K562 (cell line): Measurements from ENCODE around the gene NRXN3. TPM values are rescaled to one million over a fixed set of nuclear protein-coding genes. Genes with fewer than 3 reads are reported as not detected.

Experiments used
- ATAC-seq: fragments of 200-7000 bp; cut with Tn5 transposase; 3 replicates; pipeline ENCODE4 v1.9.1; 2020; ENCODE audit warnings: moderate library complexity
- BruUV-seq: library from RNA; stranded (reverse); fragments of 400-500 nt; replicated peaks from 2 replicates; lab custom pipeline; 2021; lab: Mats Ljungman, UMichigan
- CTCF ChIA-PET: fragments of 300-600 bp; formaldehyde crosslinking; extraction: SDS; loops from one replicate; lab custom pipeline; 2021; ENCODE audit warnings: low intra/inter-chr PET ratio; lab: Yijun Ruan, JAX
- POLR2A ChIA-PET: fragments of 300-600, 350-650 bp; sonication (Branson Sonifier 250); formaldehyde crosslinking; extraction: SDS; loops from one replicate; lab custom pipeline; 2021; ENCODE audit warnings: antibody characterized with exemption, inconsistent platforms; lab: Yijun Ruan, JAX
- DNase-seq, 4 experiments: peaks; one replicate each; pipeline versions ENCODE4 v3.0.0 to v3.0.0-alpha.2; 2011 to 2018; ENCODE audit warnings: low spot score in 3 of 4, mixed read lengths in 3 of 4; ENCODE audit errors: extremely low read depth in 1 of 4
- FAIRE-seq: peaks from 2 replicates; lab custom pipeline; 2011; peaks lifted over from hg19 to GRCh38; lab: Jason Lieb, UNC
- H2AFZ ChIP-seq: 2 replicates; pipeline ENCODE4 v1.6.0; 2011; ENCODE audit warnings: low read depth, low read length, control low read depth, inconsistent platforms
- H3K27ac ChIP-seq: fragments of 200-600 bp; 3 replicates; pipeline ENCODE4 v1.8.0; 2011; ENCODE audit warnings: low read depth, mild to moderate bottlenecking, control low read depth, inconsistent platforms, low read length, moderate library complexity, mixed read lengths; ENCODE audit errors: extremely low read depth
- H3K27me3 ChIP-seq, 2 experiments: fragments of 300-600 bp in 1 of 2; 2 replicates in 1 of 2; 3 replicates in 1 of 2; pipeline versions ENCODE4 v1.6.0 to v1.8.0; 2011; ENCODE audit warnings: inconsistent platforms in 2 of 2, low read length in 2 of 2, mild to moderate bottlenecking in 1 of 2, mixed read lengths in 1 of 2, moderate library complexity in 1 of 2; ENCODE audit not compliant: control insufficient read depth in 2 of 2, insufficient read depth in 2 of 2
- H3K36me3 ChIP-seq: fragments of 300-600 bp; 3 replicates; pipeline ENCODE4 v1.8.0; 2011; ENCODE audit warnings: mild to moderate bottlenecking, low read length, inconsistent platforms; ENCODE audit not compliant: control insufficient read depth, insufficient read depth
- H3K4me1 ChIP-seq, 2 experiments: fragments of 200-600 bp in 1 of 2; replicated peaks in 1 of 2; 2 replicates in 1 of 2; 3 replicates in 1 of 2; pipeline versions ENCODE4 v1.5.1 to v1.8.0; 2011; ENCODE audit warnings: inconsistent platforms in 2 of 2, low read length in 2 of 2, mild to moderate bottlenecking in 1 of 2, mixed read lengths in 1 of 2, moderate library complexity in 1 of 2; ENCODE audit not compliant: control insufficient read depth in 2 of 2, insufficient read depth in 2 of 2
- H3K4me2 ChIP-seq: 2 replicates; pipeline ENCODE4 v1.6.1; 2011; ENCODE audit warnings: low read length, control low read depth, inconsistent platforms, mixed read lengths; ENCODE audit not compliant: insufficient read depth
- H3K4me3 ChIP-seq: fragments of 200-600 bp; sonication (generic), shearing (Covaris generic); 2 replicates; pipeline ENCODE4 v1.5.1; 2016; ENCODE audit warnings: control low read depth, inconsistent platforms
- H3K79me2 ChIP-seq: fragments of 200-600 bp; 3 replicates; pipeline ENCODE4 v1.8.0; 2011; ENCODE audit warnings: low read length, inconsistent platforms; ENCODE audit not compliant: control insufficient read depth, insufficient read depth
- H3K9ac ChIP-seq, 2 experiments: 2 replicates each; pipeline versions ENCODE4 v1.6.0 to v1.6.1; 2011; ENCODE audit warnings: low read depth in 2 of 2, low read length in 2 of 2, control low read depth in 1 of 2, inconsistent platforms in 1 of 2, mild to moderate bottlenecking in 1 of 2, mixed read lengths in 1 of 2; ENCODE audit not compliant: insufficient read depth in 1 of 2
- H3K9me1 ChIP-seq: one replicate; pipeline ENCODE4 v1.6.0; 2011; ENCODE audit warnings: inconsistent platforms, mild to moderate bottlenecking, low read length, moderate library complexity; ENCODE audit not compliant: control insufficient read depth, insufficient read depth
- H3K9me3 ChIP-seq: replicated peaks from 2 replicates; pipeline ENCODE4 v1.5.1; 2011; ENCODE audit warnings: low read depth, low read length, inconsistent platforms; ENCODE audit not compliant: control insufficient read depth, insufficient read depth
- H4K20me1 ChIP-seq: replicated peaks from 2 replicates; pipeline ENCODE4 v1.6.1; 2011; ENCODE audit warnings: low read length, inconsistent platforms, mixed read lengths; ENCODE audit not compliant: control insufficient read depth, insufficient read depth
- BACH1 ChIP-seq: fragments of 200-800 bp; sonication (Bioruptor generic); IDR thresholded peaks from 2 replicates; pipeline ENCODE4 v1.6.1; 2016; ENCODE audit warnings: missing genetic modification characterization, missing compliant biosample characterization
- CC2D1A ChIP-seq: fragments of 450-650 bp; IDR thresholded peaks from 2 replicates; pipeline ENCODE4 v1.6.1; 2017; ENCODE audit warnings: mild to moderate bottlenecking
- KAT2B ChIP-seq: IDR thresholded peaks from one replicate; pipeline ENCODE4 v1.6.1; 2012; ENCODE audit warnings: low read depth, mild to moderate bottlenecking, control low read depth, inconsistent platforms, low read length, moderate library complexity
- NR3C1 ChIP-seq: sonication (generic); formaldehyde crosslinking; IDR thresholded peaks from 2 replicates; pipeline ENCODE4 v1.8.1; 2022; ENCODE audit warnings: missing genetic modification reagents
- SMAD1 ChIP-seq: fragments of 150-350 bp; IDR thresholded peaks from 2 replicates; pipeline ENCODE4 v1.6.1; 2014; ENCODE audit warnings: low read length, low read depth; ENCODE audit not compliant: partially characterized antibody
- SP1 ChIP-seq: sonication (generic); formaldehyde crosslinking; IDR thresholded peaks from 2 replicates; pipeline ENCODE4 v1.8.1; 2022; ENCODE audit warnings: mild to moderate bottlenecking, missing genetic modification reagents
- WGBS: fragments of 100-300 bp; shearing (Covaris generic); methylation state at CpG from one replicate; pipeline ENCODE4 v1.1.6; 2016; ENCODE audit warnings: low coverage, mixed read lengths; ENCODE audit not compliant: insufficient coverage; ENCODE audit errors: missing lambda C conversion rate; 5-methylcytosine and 5-hydroxymethylcytosine counted together
- in situ Hi-C: fragments of 300-500 bp; cut with MboI; formaldehyde crosslinking; loops from 4 replicates; pipeline ENCODE4 v1.15.0; 2018; ENCODE audit warnings: inconsistent platforms, mixed read lengths
- intact Hi-C: fragments of 100-400 bp; cut with micrococcal nuclease; formaldehyde crosslinking; loops from 2 replicates; pipeline ENCODE4 v1.14.2; 2022
- polyA plus RNA-seq, 8 experiments: library from polyadenylated mRNA; depleted of rRNA in 4 of 8; stranded (reverse) in 5 of 8; unstranded in 3 of 8; fragments of >200 nt; fragmentation: Nextera tagmentation in 2 of 8; fragmentation: Illumina TruSeq in 1 of 8; extraction: Ambion mirVana in 2 of 8; extraction: Trizol in 1 of 8; gene quantifications; 2 replicates each; pipeline versions ENCODE4 v1.2.1 to v1.2.3, GENCODE V29; 2011 to 2014; ENCODE audit warnings: inconsistent platforms in 1 of 8, missing spikeins in 1 of 8
- total RNA-seq, 7 experiments: library from RNA; depleted of rRNA in 6 of 7; stranded (reverse); fragments of >200 nt in 6 of 7; fragmentation: Illumina TruSeq in 2 of 7; extraction: Trizol in 2 of 7; gene quantifications; 2 replicates each; pipeline versions ENCODE4 v1.2.1 to v1.2.3, GENCODE V29; 2011 to 2021; ENCODE audit warnings: low replicate concordance in 1 of 7
- TF ChIP-seq, protein P1 (sequence below): IDR thresholded peaks from 2 replicates; pipeline ENCODE4 v1.6.1; 2012; ENCODE audit warnings: low read depth, low read length, improper control_type of control experiment, borderline replicate concordance
- TF ChIP-seq, protein P2 (sequence below): IDR thresholded peaks from 2 replicates; pipeline ENCODE4 v1.6.1; 2014; ENCODE audit warnings: antibody characterized with exemption
- TF ChIP-seq, protein P3 (sequence below): fragments of 250-450 bp; sonication (Bioruptor Pico); IDR thresholded peaks from 2 replicates; pipeline ENCODE4 v1.5.0; 2020; ENCODE audit warnings: mild to moderate bottlenecking, borderline replicate concordance
- TF ChIP-seq, protein P4 (sequence below): fragments of 150-350 bp; conservative IDR thresholded peaks from 2 replicates; pipeline ENCODE4 v1.6.1; 2014; ENCODE audit warnings: low read length

NRXN3 gene
- total and polyA plus RNA-seq, 9 of the 15 experiments (the other 6 are each of a cell fraction or from before 2014, with no cell fraction given) = 0.09 TPM; not detected in 8

DNA sequence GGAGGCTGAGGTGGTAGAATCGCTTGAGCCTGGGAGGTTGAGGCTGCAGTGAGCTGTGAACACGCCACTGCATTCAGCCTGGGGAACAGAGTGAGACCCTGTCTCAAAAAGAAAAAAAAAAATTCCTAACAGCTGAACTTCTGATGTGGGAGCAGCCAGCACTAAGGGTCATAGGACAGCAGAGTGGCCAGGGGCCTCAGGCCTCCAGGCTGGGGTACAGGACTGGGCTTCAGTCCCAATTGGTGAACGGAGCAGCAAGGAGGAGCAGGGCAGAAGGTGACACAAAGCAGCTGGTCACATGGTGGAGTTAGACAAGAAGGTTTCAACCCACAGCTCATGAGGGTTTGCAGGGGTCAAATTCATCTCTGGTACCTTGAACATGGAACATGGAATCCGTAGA lies 40.8 kb upstream of the NRXN3 start:
- ChIA-PET CTCF (no interaction called here), POLR2A (no interaction called here)
- Histone ChIP-seq H2AFZ (no peak overlapping the region), H3K9me1 (no peaks in the 10 kb centered on the region), H3K79me2 (no peaks in the 10 kb centered on the region), H3K9me3 (no peaks in the 10 kb centered on the region), H3K27me3 (peaks cover 0 to 4% of the 10 kb centered on the region in 2 experiments; a peak in 2 of 5 replicates), H3K4me1 (no peaks in the 10 kb centered on the region), H4K20me1 (no peaks in the 10 kb centered on the region), H3K27ac (no peak overlapping the region), H3K9ac (no peak overlapping the region), H3K36me3 (no peaks in the 10 kb centered on the region), H3K4me3 (no peak overlapping the region), H3K4me2 (no peak overlapping the region)
- FAIRE-seq (no peak), ATAC-seq (no peak), DNase-seq (no peak)
- intact Hi-C loops (no loop called here), in situ Hi-C loops (no loop called here)
- BruUV-seq = no TSS peak
- TF ChIP-seq SP1 (CRISPR knock-in tag) (no peak), KAT2B (no peak), SMAD1 (no peak), BACH1 (tag) (no peak), CC2D1A (no peak), NR3C1 (CRISPR knock-in tag) (no peak)
- TF ChIP-seq, protein P1, sequence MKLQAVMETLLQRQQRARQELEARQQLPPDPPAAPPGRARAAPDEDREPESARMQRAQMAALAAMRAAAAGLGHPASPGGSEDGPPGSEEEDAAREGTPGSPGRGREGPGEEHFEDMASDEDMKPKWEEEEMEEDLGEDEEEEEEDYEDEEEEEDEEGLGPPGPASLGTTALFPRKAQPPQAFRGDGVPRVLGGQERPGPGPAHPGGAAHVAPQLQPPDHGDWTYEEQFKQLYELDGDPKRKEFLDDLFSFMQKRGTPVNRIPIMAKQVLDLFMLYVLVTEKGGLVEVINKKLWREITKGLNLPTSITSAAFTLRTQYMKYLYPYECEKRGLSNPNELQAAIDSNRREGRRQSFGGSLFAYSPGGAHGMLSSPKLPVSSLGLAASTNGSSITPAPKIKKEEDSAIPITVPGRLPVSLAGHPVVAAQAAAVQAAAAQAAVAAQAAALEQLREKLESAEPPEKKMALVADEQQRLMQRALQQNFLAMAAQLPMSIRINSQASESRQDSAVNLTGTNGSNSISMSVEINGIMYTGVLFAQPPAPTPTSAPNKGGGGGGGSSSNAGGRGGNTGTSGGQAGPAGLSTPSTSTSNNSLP = no peak
- TF ChIP-seq, protein P2, sequence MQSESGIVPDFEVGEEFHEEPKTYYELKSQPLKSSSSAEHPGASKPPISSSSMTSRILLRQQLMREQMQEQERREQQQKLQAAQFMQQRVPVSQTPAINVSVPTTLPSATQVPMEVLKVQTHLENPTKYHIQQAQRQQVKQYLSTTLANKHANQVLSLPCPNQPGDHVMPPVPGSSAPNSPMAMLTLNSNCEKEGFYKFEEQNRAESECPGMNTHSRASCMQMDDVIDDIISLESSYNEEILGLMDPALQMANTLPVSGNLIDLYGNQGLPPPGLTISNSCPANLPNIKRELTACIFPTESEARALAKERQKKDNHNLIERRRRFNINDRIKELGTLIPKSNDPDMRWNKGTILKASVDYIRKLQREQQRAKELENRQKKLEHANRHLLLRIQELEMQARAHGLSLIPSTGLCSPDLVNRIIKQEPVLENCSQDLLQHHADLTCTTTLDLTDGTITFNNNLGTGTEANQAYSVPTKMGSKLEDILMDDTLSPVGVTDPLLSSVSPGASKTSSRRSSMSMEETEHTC = no peak
- TF ChIP-seq, protein P3, sequence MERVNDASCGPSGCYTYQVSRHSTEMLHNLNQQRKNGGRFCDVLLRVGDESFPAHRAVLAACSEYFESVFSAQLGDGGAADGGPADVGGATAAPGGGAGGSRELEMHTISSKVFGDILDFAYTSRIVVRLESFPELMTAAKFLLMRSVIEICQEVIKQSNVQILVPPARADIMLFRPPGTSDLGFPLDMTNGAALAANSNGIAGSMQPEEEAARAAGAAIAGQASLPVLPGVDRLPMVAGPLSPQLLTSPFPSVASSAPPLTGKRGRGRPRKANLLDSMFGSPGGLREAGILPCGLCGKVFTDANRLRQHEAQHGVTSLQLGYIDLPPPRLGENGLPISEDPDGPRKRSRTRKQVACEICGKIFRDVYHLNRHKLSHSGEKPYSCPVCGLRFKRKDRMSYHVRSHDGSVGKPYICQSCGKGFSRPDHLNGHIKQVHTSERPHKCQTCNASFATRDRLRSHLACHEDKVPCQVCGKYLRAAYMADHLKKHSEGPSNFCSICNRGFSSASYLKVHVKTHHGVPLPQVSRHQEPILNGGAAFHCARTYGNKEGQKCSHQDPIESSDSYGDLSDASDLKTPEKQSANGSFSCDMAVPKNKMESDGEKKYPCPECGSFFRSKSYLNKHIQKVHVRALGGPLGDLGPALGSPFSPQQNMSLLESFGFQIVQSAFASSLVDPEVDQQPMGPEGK = no peak
- TF ChIP-seq, protein P4, sequence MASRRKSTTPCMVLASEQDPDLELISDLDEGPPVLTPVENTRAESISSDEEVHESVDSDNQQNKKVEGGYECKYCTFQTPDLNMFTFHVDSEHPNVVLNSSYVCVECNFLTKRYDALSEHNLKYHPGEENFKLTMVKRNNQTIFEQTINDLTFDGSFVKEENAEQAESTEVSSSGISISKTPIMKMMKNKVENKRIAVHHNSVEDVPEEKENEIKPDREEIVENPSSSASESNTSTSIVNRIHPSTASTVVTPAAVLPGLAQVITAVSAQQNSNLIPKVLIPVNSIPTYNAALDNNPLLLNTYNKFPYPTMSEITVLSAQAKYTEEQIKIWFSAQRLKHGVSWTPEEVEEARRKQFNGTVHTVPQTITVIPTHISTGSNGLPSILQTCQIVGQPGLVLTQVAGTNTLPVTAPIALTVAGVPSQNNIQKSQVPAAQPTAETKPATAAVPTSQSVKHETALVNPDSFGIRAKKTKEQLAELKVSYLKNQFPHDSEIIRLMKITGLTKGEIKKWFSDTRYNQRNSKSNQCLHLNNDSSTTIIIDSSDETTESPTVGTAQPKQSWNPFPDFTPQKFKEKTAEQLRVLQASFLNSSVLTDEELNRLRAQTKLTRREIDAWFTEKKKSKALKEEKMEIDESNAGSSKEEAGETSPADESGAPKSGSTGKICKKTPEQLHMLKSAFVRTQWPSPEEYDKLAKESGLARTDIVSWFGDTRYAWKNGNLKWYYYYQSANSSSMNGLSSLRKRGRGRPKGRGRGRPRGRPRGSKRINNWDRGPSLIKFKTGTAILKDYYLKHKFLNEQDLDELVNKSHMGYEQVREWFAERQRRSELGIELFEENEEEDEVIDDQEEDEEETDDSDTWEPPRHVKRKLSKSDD = no peak
- 0% methylated on average over 4 of the region's 4 CpGs for WGBS
